ENCODE data around the gene ITPRIP. TPM values are rescaled to one million over a fixed set of nuclear protein-coding genes. Genes with fewer than 3 reads are reported as not detected.

ITPRIP gene
- total RNA-seq, 2 donors from 2014 or later, result 42.1 to 63.0 TPM

DNA sequence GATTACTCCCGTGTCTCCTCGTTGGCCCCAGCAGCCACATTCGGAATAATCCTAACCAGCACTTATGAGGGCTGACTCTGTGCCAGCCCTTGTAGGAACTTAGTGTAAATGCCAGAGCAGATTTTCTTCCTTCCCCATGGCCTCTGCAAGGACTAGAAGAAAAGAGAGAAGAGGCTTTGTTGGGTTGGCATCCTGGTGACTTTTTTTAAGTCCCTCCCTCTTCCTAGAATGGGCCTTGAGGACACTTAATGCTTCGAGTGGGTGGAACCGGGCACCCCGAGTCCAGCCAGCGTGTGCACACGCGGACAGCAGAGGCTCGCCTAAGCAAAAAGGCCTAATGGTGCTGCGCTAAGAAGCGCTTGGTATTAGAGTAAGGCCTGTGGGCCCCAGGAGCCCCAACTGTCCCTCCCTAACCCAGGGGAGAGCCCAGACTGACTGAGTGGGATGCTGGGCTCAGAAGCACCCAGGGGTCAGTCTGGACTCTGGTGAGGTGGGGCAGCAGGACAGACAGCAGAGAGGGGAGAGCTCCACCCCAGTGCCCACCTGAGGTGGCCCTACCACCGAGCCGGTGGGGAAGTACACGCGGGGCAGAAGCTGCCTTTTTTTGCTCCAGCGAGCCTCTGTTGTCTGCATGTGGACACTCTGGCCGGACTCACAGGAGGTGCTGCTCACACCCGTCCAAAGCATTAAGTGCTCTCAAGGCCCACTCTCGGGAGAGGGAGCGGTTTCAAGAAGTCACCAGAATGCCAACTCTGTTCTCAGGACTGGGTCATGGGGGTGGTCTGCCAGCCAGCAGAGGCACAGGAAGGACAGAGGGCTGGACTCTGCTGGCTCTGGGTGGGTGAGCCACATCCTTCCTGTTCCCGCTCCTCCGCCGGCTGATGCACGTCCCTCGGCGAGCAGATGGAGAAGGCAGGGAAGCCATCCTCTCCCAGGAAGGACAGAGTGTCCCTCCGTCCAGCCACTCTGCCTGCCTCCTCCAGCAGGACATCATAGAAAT, 12.5 kb downstream of the ITPRIP start:
- peaks cover 88 to 95% of the 10 kb centered on the region in 2 donors for H3K4me1 Mint-ChIP-seq (ENCODE audit: low read depth in 2 of 2)
- H3K36me3 Mint-ChIP-seq, result no peaks in the 10 kb centered on the region
- no peaks in the 10 kb centered on the region for H3K27me3 Mint-ChIP-seq
- DNase-seq (ENCODE audit: low spot score) (no peak), ATAC-seq (no peak)
- peak overlapping the region; percentile 93 to 99 for H3K27ac Mint-ChIP-seq
- H3K9me3 Mint-ChIP-seq, result no peaks in the 10 kb centered on the region
- peak overlapping the region; percentile 83 for H3K4me3 Mint-ChIP-seq

DNA sequence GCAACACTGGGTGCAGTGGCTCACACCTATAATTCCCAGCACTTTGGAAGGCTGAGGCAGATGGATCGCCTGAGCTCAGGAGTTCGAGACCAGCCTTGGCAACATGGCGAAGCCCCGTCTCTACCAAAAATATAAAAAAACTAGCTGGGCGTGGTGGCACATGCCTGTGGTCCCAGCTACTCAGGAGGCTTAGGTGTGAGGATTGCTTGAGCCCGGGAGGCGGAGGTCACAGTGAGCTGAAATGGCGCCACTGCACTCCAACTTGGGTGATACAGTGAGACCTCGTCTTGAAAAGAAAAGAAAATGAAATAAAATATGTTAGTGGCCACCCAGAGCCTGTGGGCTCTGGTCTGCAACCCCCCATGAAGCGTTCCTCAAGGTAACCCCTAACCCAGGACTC, 13.3 kb downstream of the ITPRIP start:
- Mint-ChIP-seq H3K4me1 (ENCODE audit: low read depth in 2 of 2) (peaks cover 89 to 94% of the 10 kb centered on the region in 2 donors), H3K36me3 (no peaks in the 10 kb centered on the region), H3K27me3 (no peaks in the 10 kb centered on the region), H3K27ac (peak overlapping the region; percentile 93 to 99), H3K9me3 (no peaks in the 10 kb centered on the region), H3K4me3 (peak overlapping the region; percentile 83)
- ATAC-seq, result no peak
- DNase-seq (ENCODE audit: low spot score), result no peak

DNA sequence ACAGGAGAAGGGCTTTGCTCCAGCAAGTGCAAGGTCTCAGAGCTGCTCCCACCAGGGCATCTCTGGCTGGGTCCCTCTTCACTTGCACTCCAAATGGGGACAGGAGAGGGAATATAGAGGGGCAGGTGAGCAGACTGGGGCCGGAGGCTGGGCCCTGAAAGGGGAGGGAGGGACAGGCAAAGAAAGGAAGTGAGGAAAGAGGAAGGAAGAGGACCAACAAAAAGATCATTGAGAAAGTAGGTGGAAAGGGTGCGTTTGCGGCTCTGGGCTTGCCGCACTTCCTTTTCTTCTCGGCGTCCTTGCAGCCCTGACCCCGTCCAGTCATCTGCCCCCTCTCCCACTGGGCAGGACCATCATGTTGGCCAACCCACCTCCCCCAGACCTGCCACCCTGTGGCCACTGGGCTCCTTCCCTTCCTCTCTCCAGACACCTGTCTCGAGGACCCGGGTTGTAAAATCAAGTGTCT, 14.0 kb downstream of the ITPRIP start:
- ATAC-seq, result peak; percentile 1 to 32
- peak overlapping the region; percentile 83 for H3K4me3 Mint-ChIP-seq
- no peaks in the 10 kb centered on the region for H3K9me3 Mint-ChIP-seq
- peaks cover 89 to 94% of the 10 kb centered on the region in 2 donors for H3K4me1 Mint-ChIP-seq (ENCODE audit: low read depth in 2 of 2)
- no peaks in the 10 kb centered on the region for H3K27me3 Mint-ChIP-seq
- peak; percentile 73 for DNase-seq (ENCODE audit: low spot score)
- peak overlapping the region; percentile 93 to 99 for H3K27ac Mint-ChIP-seq
- H3K36me3 Mint-ChIP-seq, result no peaks in the 10 kb centered on the region

DNA sequence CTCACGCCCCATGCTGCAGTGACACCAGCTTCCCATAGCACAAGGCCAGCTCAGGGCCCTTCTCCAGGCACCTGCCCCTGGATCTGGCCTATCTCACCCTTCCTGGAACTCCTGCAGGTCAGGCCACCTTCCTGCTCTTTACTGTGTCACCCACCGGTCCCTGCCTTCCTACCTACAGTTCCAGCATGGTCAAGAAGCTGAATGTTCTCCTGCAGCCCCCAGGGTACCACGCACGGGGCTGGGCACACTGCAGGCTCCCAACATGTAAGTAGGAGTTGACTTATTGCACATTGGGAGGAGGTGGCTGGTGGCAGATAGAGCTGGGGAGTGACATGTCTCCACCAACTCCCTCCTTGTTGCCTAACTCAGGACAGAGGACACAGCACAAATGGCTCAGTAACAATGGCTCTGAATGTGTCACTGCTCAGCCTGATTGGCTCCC, 14.5 kb downstream of the ITPRIP start:
- H3K27ac Mint-ChIP-seq, result peak overlapping the region; percentile 93 to 99
- H3K4me3 Mint-ChIP-seq, result peak overlapping the region; percentile 83
- H3K9me3 Mint-ChIP-seq, result no peaks in the 10 kb centered on the region
- no peak for ATAC-seq
- H3K27me3 Mint-ChIP-seq, result no peaks in the 10 kb centered on the region
- H3K36me3 Mint-ChIP-seq, result no peaks in the 10 kb centered on the region
- DNase-seq (ENCODE audit: low spot score), result no peak
- H3K4me1 Mint-ChIP-seq (ENCODE audit: low read depth in 2 of 2), result peaks cover 87 to 92% of the 10 kb centered on the region in 2 donors

DNA sequence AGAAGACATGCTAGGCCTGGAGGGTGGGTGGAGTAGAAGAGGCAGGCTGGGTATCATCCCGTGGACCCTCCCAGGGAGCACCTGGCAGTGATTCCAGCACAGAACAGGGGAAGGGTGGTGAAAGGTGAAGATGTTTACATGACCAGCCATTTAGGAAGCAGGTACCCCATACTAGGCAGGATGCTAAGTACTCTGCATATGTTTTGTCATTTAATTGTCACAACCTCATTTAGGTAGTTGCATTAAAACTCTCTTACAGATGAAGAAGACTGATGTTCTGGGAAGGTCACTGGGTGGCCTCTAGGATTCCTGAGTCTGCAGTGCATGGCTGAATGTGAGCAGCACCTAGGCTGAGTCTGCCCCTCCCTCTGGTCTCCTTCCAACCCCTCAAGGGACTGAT, 15.2 kb downstream of the ITPRIP start:
- DNase-seq (ENCODE audit: low spot score) (no peak), ATAC-seq (no peak)
- Mint-ChIP-seq H3K4me1 (ENCODE audit: low read depth in 2 of 2) (peaks cover 87 to 89% of the 10 kb centered on the region in 2 donors), H3K27ac (peak overlapping the region; percentile 94 to 99), H3K27me3 (no peaks in the 10 kb centered on the region), H3K36me3 (no peaks in the 10 kb centered on the region), H3K9me3 (no peaks in the 10 kb centered on the region), H3K4me3 (peak overlapping the region; percentile 83)

DNA sequence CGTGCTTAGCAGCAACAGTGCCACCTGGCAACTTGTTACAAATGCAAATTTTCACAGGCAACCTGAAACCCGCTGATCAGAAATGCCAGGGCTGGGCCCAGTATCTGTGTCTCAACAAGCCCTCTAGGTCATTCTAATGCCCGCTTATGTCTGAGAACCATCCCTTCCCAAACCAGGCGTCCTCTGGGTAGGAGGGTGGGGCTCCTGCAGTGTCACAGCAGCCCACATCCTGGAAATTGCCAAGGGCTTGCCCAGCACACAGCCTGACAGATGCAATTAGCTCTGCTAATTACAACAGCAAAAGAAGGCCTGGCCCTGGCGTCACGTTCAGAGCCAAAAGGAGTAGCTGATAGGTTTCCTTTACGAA, 15.9 kb downstream of the ITPRIP start:
- DNase-seq (ENCODE audit: low spot score) (peak; percentile 72), ATAC-seq (peak; percentile 48 to 69)
- peak overlapping the region; percentile 94 to 99 for H3K27ac Mint-ChIP-seq
- H3K4me1 Mint-ChIP-seq (ENCODE audit: low read depth in 2 of 2), result peaks cover 87 to 89% of the 10 kb centered on the region in 2 donors
- H3K36me3 Mint-ChIP-seq, result no peaks in the 10 kb centered on the region
- peak overlapping the region; percentile 83 for H3K4me3 Mint-ChIP-seq
- H3K27me3 Mint-ChIP-seq, result no peaks in the 10 kb centered on the region
- H3K9me3 Mint-ChIP-seq, result no peaks in the 10 kb centered on the region

DNA sequence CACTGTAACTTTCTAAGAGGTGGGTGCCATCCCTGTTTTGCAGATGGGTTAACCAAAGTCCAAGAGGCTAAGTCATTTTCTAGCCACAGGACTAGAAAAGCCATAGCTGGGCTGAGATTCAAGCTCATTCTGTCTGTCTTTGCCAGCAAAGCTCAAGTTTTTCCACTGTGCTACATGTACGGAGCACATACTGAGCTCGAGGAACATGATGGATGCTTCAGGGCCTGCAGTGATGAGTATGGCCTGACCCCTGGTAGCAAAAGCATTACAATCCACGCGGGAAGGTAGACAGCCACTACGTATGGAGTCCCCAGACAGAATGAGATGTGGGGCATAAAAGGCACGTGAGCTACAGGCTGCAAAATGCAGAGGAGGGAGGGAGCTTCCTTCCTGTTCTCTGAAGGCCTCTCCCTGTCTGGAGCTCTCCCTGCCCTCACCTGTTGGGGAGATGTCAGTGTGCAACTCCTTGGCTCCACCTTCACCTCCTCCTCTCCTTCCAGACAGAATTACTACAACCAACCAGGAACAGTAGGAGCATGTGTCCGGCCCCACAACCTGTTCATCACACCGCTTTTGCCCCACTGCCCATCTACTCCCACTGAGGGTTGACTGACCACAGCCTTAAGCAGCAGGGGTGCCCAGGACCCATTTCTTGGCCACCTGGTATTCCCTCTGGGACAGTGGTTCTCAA, 16.4 kb downstream of the ITPRIP start:
- H3K36me3 Mint-ChIP-seq, result no peaks in the 10 kb centered on the region
- ATAC-seq, result no peak
- no peaks in the 10 kb centered on the region for H3K9me3 Mint-ChIP-seq
- H3K27ac Mint-ChIP-seq, result peak overlapping the region; percentile 94 to 99
- H3K27me3 Mint-ChIP-seq, result no peaks in the 10 kb centered on the region
- DNase-seq (ENCODE audit: low spot score), result no peak
- peak overlapping the region; percentile 83 for H3K4me3 Mint-ChIP-seq
- H3K4me1 Mint-ChIP-seq (ENCODE audit: low read depth in 2 of 2), result peaks cover 87 to 89% of the 10 kb centered on the region in 2 donors

DNA sequence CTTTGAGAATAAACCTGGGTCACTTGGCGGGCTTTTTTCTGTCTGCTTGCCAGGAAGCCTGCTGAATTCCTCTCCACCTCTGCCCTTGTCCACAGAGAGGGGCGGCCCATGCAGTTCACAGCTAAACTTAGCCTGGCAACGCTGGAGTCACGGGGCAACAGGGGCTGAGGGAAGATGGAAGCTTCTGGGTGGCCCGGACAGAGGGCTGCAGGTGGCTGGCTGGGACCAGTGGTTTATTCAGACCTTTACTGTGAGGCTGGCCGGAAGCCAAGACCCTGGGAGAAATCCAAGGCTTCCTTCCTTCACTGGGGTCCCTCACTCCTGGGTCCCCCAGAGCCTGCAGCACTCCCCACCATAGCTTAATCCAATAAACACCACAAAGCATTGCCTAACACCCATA, 17.0 kb downstream of the ITPRIP start:
- peak overlapping the region; percentile 94 to 99 for H3K27ac Mint-ChIP-seq
- peak overlapping the region; percentile 83 for H3K4me3 Mint-ChIP-seq
- no peak for ATAC-seq
- peaks cover 84% of the 10 kb centered on the region in 2 donors for H3K4me1 Mint-ChIP-seq (ENCODE audit: low read depth in 2 of 2)
- H3K36me3 Mint-ChIP-seq, result no peaks in the 10 kb centered on the region
- H3K27me3 Mint-ChIP-seq, result no peaks in the 10 kb centered on the region
- no peak for DNase-seq (ENCODE audit: low spot score)
- no peaks in the 10 kb centered on the region for H3K9me3 Mint-ChIP-seq

DNA sequence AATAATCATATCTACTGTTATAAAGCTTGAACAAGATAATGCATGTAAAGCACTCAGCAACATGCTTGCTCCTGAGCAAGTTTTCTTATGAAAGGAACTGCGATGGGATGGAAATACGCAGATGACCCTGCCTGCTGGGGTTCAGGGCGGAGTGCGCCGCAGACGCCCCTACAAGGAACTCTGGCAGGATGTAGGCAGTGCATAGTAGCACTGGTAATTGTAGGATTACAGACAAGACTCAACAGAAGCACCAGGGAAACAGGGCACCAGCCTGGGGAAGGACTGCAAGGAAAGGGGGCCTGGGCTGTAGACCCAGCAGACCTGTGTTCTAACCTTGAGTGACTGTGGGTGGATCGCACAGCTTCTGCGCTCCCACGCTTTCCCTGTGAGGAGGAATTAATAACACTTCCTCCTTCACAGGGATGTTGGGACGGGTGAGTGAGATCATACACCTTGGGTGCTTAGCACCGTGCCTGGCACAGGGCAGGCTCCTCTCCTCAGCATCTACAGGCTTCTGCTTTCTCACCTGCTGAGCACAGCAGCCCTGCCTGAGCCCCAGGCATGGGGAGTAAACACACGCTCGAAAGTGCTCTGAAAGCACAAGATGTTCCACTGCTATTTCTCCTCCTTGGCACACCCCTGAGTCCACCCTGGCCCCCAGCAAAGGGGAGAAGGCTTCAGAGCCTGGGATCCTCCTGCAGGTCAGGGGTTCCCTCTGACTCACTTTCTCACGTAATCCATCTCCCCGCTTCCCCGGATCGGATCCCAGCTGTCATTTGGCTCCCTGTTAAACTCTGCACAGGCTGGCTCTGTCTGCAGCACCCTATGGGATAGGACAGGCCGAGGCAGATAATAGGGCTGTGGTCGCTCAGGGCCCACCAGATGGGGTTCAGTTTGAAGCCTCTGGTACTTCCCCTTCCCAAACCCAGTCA, 19.2 kb downstream of the ITPRIP start:
- H3K36me3 Mint-ChIP-seq, result no peaks in the 10 kb centered on the region
- no peak overlapping the region for H3K4me3 Mint-ChIP-seq
- DNase-seq (ENCODE audit: low spot score) (no peak), ATAC-seq (no peak)
- no peaks in the 10 kb centered on the region for H3K27me3 Mint-ChIP-seq
- H3K27ac Mint-ChIP-seq, result peak overlapping the region in 1 of 2 donors; percentile 59
- H3K9me3 Mint-ChIP-seq, result no peaks in the 10 kb centered on the region
- peaks cover 65 to 67% of the 10 kb centered on the region in 2 donors for H3K4me1 Mint-ChIP-seq (ENCODE audit: low read depth in 2 of 2)

DNA sequence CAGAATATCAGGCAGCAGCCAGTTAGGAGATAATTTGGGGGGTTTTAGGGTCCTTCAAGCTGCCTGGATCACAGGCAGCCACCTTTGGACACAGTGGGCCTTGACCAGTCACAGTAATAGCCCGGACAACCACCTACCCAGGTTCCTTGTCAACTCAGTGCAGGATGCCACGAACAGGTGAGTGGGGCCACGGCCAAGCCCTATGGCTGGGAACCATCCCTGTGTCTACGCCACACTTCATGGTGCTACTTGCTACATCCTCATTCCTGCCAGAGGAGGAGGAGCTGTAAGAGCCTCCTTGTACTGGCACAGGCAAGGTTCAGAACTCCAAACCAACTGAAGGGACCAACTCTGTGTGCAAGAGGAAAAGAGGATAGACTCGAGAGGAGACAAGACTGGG, 19.9 kb downstream of the ITPRIP start:
- peaks cover 59 to 62% of the 10 kb centered on the region in 2 donors for H3K4me1 Mint-ChIP-seq (ENCODE audit: low read depth in 2 of 2)

DNA sequence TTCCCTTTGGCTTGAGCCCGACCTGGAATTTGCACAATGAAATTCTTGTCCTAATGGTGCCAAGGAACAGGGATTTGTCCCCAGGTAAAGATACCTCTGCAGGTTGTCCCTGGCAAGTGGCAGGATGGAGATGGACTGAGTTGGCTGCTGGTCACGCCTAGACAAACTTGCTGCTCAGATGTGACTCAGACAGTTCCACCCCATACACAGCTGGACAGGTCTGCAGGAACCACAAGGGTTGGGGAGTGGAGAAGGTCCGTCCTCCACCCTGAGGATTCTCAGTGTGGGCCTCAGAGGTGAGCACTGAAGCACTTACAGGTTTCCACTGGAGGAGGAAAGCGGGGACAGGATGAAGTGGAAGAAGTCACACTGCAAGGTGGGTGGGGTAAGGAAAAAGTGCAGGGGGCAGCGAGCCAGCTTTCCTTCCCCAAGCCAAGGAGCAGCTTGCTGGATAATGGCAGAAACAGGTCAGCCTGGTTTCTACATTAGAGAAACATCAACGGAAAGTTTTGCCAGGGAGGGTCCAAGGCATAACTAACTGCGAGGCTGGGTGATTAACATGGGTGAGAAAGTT, 20.5 kb downstream of the ITPRIP start:
- Mint-ChIP-seq H3K27ac (peak overlapping the region; percentile 37 to 60), H3K27me3 (no peaks in the 10 kb centered on the region), H3K4me3 (no peak overlapping the region), H3K9me3 (no peaks in the 10 kb centered on the region), H3K4me1 (ENCODE audit: low read depth in 2 of 2) (peaks cover 58 to 62% of the 10 kb centered on the region in 2 donors), H3K36me3 (no peaks in the 10 kb centered on the region)
- ATAC-seq (no peak), DNase-seq (ENCODE audit: low spot score) (no peak)

More for the DNA sequence above, 19.9 kb downstream of the ITPRIP start:
- Mint-ChIP-seq H3K27me3 (no peaks in the 10 kb centered on the region), H3K36me3 (no peaks in the 10 kb centered on the region), H3K9me3 (no peaks in the 10 kb centered on the region), H3K27ac (peak overlapping the region in 1 of 2 donors; percentile 59), H3K4me3 (no peak overlapping the region)
- DNase-seq (ENCODE audit: low spot score) (no peak), ATAC-seq (no peak)

DNA sequence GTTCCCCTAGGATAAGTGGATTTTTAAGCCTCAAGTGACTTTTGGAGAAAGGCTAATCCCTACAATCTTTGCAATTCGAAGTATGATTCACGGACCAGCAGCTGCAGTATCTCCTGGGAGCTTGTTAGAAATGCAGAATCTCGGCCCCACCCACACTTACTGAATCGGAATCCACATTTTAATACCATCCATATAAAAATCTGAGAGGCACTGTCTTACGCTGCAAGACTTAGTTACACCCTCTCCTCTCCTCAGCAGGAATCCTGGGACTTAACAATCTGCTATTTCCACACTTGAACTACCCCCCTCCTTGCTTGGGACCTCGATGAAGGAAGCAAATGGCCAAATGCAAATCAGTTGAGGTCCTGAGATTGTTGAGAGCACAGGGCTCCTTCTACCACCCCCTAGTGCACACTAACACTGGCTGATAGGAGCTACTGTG, 21.0 kb downstream of the ITPRIP start:
- Mint-ChIP-seq H3K4me1 (ENCODE audit: low read depth in 2 of 2) (peaks cover 55 to 57% of the 10 kb centered on the region in 2 donors), H3K9me3 (no peaks in the 10 kb centered on the region), H3K4me3 (no peak overlapping the region), H3K27ac (peak overlapping the region; percentile 37 to 60), H3K36me3 (no peaks in the 10 kb centered on the region), H3K27me3 (no peaks in the 10 kb centered on the region)
- DNase-seq (ENCODE audit: low spot score), result no peak
- no peak for ATAC-seq

Data from natural killer cell treated with Interleukin-12 subunit alpha and Interleukin-12 subunit beta and Interleukin-15 and Interleukin-18, amount 100 ng/mL, for 72 hours (primary cell).